SK-MEL-5 (cell line): Measurements from ENCODE around the gene RRP1B. TPM values are rescaled to one million over a fixed set of nuclear protein-coding genes. Genes with fewer than 3 reads are reported as not detected.
A peak's percentile ranks its signal among the peaks of the same experiment; 100 is the strongest.
"Not testable (repeated sequence)": the region's sequence is repeated elsewhere in the genome, so short reads cannot be mapped to it uniquely, and the experiment has no call there.

Experiments
- DNase-seq: peaks from one replicate; pipeline ENCODE4 v3.0.0-alpha.2; 2016; ENCODE audit warnings: low read depth, low spot score
- in situ Hi-C: cut with HindIII; loops from 2 replicates; pipeline ENCODE4 v1.10.0; 2016; ENCODE audit warnings: low sequenced_read_pairs, high pct_unique_total_duplicates, low pct_unique_long_range_greater_than_20kb
- total RNA-seq: library from RNA; depleted of rRNA; stranded (reverse); fragments of >200 nt; shearing (Covaris generic); gene quantifications from 2 replicates; pipeline ENCODE4 v1.2.3, GENCODE V29; 2014

RRP1B gene
- total RNA-seq, 1 experiment from 2014 or later, result 22.9 TPM

GRCh38 chr21:43713123-43713522 lies 53.8 kb downstream of the RRP1B start:
- DNase-seq, in situ Hi-C loops: not testable (repeated sequence)

GRCh38 chr21:43716376-43717165 lies 57.2 kb downstream of the RRP1B start:
- in situ Hi-C loops, result no loop called here
- no peak for DNase-seq

GRCh38 chr21:43717166-43717853 lies 58.0 kb downstream of the RRP1B start:
- in situ Hi-C loops, result no loop called here
- DNase-seq, result no peak

- no peak for DNase-seq
- in situ Hi-C loops, result no loop called here
These were observed 58.9 kb downstream of the RRP1B start for GRCh38 chr21:43717967-43718871.

- in situ Hi-C loops, result no loop called here
These were observed 59.8 kb downstream of the RRP1B start, which contains the start of gene PDXK for GRCh38 chr21:43718872-43719747. Gene PDXK (plus strand): TSS chr21:43719129. CDS start chr21:43719295, 166 bp downstream.

GRCh38 chr21:43719748-43720538 lies 60.6 kb downstream of the RRP1B start:
- in situ Hi-C loops, result no loop called here
- DNase-seq, result no peak

More at GRCh38 chr21:43718872-43719747, 59.8 kb downstream of the RRP1B start, which contains the start of gene PDXK:
- DNase-seq, result peak; percentile 71

- no peak for DNase-seq
- in situ Hi-C loops, result no loop called here
These were observed 61.3 kb downstream of the RRP1B start for GRCh38 chr21:43720539-43721166.

- DNase-seq, result no peak
- in situ Hi-C loops, result no loop called here
These were observed 61.8 kb downstream of the RRP1B start for GRCh38 chr21:43721206-43721605.

- DNase-seq, result no peak
- in situ Hi-C loops, result no loop called here
These were observed 62.6 kb downstream of the RRP1B start for GRCh38 chr21:43721939-43722338.

- in situ Hi-C loops, result no loop called here
- DNase-seq, result no peak
These were observed 64.3 kb downstream of the RRP1B start for GRCh38 chr21:43723648-43724047.

GRCh38 chr21:43726686-43727518 lies 67.5 kb downstream of the RRP1B start:
- in situ Hi-C loops, result no loop called here
- DNase-seq, result no peak

- DNase-seq, result peak; percentile 22
- in situ Hi-C loops, result no loop called here
These were observed 68.3 kb downstream of the RRP1B start for GRCh38 chr21:43727519-43728153.

- no peak for DNase-seq
- in situ Hi-C loops, result no loop called here
These were observed 68.8 kb downstream of the RRP1B start for GRCh38 chr21:43728154-43728466.

- DNase-seq, result peak; percentile 53
- in situ Hi-C loops, result no loop called here
These were observed 69.4 kb downstream of the RRP1B start for GRCh38 chr21:43728467-43729390.
